SIG-M5 treated with dmso at 0.1 percent for 504 hours (cell line): ENCODE results near the gene CCDC122.

Experiments used
- DNase-seq: peaks from one replicate; lab custom pipeline; 2025; ENCODE audit not compliant: unreplicated experiment; lab: John Stamatoyannopoulos, UW

Gene CCDC122

GRCh38 chr13:43878892-43879754 is at the start of gene CCDC122:
Gene CCDC122 (minus strand): TSS chr13:43879740. CDS start chr13:43869376, 10,364 bp downstream.
- DNase-seq, result peak; percentile 80

GRCh38 chr13:43924549-43925245 is 45.2 kb upstream of the CCDC122 start:
- DNase-seq, result peak; percentile 19

GRCh38 chr13:43920965-43921674 is 41.6 kb upstream of the CCDC122 start:
- DNase-seq, result no peak

GRCh38 chr13:43918636-43919035 is 39.1 kb upstream of the CCDC122 start:
- no peak for DNase-seq

GRCh38 chr13:43916828-43917227 is 37.3 kb upstream of the CCDC122 start:
- no peak for DNase-seq

- no peak for DNase-seq
Observed at GRCh38 chr13:43915451-43915850, 35.9 kb upstream of the CCDC122 start.

GRCh38 chr13:43911871-43912270 is 32.3 kb upstream of the CCDC122 start:
- no peak for DNase-seq

GRCh38 chr13:43911278-43911677 is 31.7 kb upstream of the CCDC122 start:
- DNase-seq, result no peak

GRCh38 chr13:43910856-43911255 is 31.3 kb upstream of the CCDC122 start:
- no peak for DNase-seq

- peak; percentile 47 for DNase-seq
Observed at GRCh38 chr13:43908156-43909126, 28.9 kb upstream of the CCDC122 start.

- peak; percentile 72 for DNase-seq
Observed at GRCh38 chr13:43905435-43906031, 26.0 kb upstream of the CCDC122 start.

- no peak for DNase-seq
Observed at GRCh38 chr13:43895940-43896339, 16.4 kb upstream of the CCDC122 start.

- DNase-seq, result no peak
Observed at GRCh38 chr13:43894438-43894837, 14.9 kb upstream of the CCDC122 start.

GRCh38 chr13:43884222-43884621 is 4.7 kb upstream of the CCDC122 start:
- DNase-seq, result no peak

- DNase-seq, result no peak
Observed at GRCh38 chr13:43883631-43884030, 4.1 kb upstream of the CCDC122 start.

- DNase-seq, result no peak
Observed at GRCh38 chr13:43881580-43881979, 2.0 kb upstream of the CCDC122 start.

GRCh38 chr13:43880926-43881325 is 1.4 kb upstream of the CCDC122 start:
- DNase-seq, result no peak

GRCh38 chr13:43880214-43880855 is 795 bp upstream of the CCDC122 start:
- no peak for DNase-seq

- no peak for DNase-seq
Observed at GRCh38 chr13:43879755-43880181, 228 bp upstream of the CCDC122 start, which contains the start of gene LACC1. Gene LACC1 (plus strand): TSS chr13:43879904. CDS start chr13:43880986, 1,082 bp downstream.
